Fibroblast of pulmonary artery (primary cell): ENCODE measurements around the gene BTG4.

ENCODE experiments used
- DNase-seq: peaks from one replicate; pipeline ENCODE4 v3.0.0-alpha.2; 2010; ENCODE audit warnings: low read depth
- H3K4me3 ChIP-seq: replicated peaks from 2 replicates; pipeline ENCODE4 v1.5.1; 2011; ENCODE audit warnings: low read depth, mild to moderate bottlenecking, control low read depth, low read length, moderate library complexity
- CTCF ChIP-seq: IDR thresholded peaks from 2 replicates; pipeline ENCODE4 v1.5.1; 2011; ENCODE audit warnings: mild to moderate bottlenecking, control low read depth, low read length, inconsistent platforms; ENCODE audit errors: missing control alignments

BTG4 gene

GRCh38 chr11:111541254-111542061, 29.3 kb upstream of the BTG4 start:
- peak; percentile 84 for DNase-seq

DNA sequence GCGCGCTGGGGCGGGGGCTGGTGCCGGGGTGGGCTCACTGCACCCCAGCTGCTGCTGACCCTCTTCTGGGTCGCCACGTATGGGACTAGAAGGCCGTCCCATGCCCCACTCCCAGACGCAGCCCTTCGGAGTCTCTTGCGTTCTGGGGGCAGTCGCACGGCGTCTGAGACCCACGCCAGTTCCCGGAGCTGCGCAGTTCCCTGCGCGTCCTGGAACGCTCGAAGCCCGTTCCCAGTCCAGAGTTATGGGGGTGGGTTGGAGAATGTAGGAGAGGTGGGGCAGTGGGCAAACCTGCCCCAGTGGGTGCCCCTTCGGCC, 28.7 kb upstream of the BTG4 start:
- H3K4me3 ChIP-seq = peak overlapping the region; percentile 62
- TF ChIP-seq CTCF = no peak
- no peak for DNase-seq

More at GRCh38 chr11:111541254-111542061, 29.3 kb upstream of the BTG4 start:
- peak overlapping the region; percentile 62 for H3K4me3 ChIP-seq
- TF ChIP-seq CTCF = no peak

- DNase-seq = peak; percentile 35
- TF ChIP-seq CTCF = no peak
- H3K4me3 ChIP-seq = peak within 1 kb of the TSS; percentile 62
Observed at GRCh38 chr11:111540114-111540936, 28.1 kb upstream of the BTG4 start, which contains the start of gene LAYN. TSS of gene LAYN (plus strand) at chr11:111540720. CDS start at chr11:111540844, 124 bp downstream.

DNA sequence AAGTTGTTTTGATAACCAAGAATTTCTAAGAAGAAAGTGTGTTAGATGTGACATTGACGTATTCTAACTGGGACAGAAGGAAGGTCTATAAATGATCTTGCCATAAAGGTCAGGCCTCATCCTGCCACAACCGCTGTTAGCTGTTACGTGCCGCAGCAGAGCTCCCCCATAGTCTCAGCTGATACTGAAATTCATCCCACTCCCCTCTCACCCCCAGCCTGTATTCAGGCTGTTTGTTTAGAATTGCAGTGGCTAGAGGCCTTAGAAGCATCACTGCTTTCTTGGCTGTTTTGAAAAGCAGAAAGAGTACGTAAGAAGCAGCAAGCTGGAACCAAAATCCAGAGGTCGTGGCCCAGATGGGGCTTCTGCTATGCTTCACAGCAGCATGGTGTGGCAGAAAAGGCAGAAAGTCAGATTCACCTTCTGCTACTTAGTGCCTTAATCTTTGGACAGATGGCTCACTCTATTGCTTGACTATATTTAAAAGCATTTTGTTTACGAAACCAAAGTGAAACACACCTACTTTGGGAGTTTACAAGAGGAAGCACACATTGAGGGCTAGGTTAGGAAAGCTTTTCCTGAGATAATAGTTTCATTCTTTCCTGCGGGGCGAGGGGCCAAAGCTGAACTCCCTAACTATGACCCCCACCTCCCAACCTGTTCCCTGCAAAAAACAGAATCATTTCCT, 27.4 kb upstream of the BTG4 start:
- TF ChIP-seq CTCF = no peak
- no peak for DNase-seq
- no peak overlapping the region for H3K4me3 ChIP-seq

- DNase-seq = no peak
- TF ChIP-seq CTCF = no peak
- no peak overlapping the region for H3K4me3 ChIP-seq
Observed at GRCh38 chr11:111538407-111539114, 26.4 kb upstream of the BTG4 start.

GRCh38 chr11:111537336-111537860, 25.2 kb upstream of the BTG4 start:
- TF ChIP-seq CTCF = no peak
- H3K4me3 ChIP-seq = no peak overlapping the region
- no peak for DNase-seq
